AG04449 (cell line): Measurements from ENCODE around the gene KPNA3.

Experiments
- CTCF ChIA-PET: fragments of 350-600 bp; formaldehyde crosslinking; extraction: SDS; loops from one replicate; lab custom pipeline; 2021; ENCODE audit warnings: antibody characterized with exemption; lab: Yijun Ruan, JAX
- POLR2A ChIA-PET: fragments of 400-600, 350-600 bp; formaldehyde crosslinking; extraction: SDS; loops from one replicate; lab custom pipeline; 2020; ENCODE audit warnings: antibody characterized with exemption, inconsistent platforms; lab: Yijun Ruan, JAX
- DNase-seq: peaks from one replicate; pipeline ENCODE4 v3.0.0-alpha.2; 2010; ENCODE audit warnings: low read depth, low spot score
- H3K4me3 ChIP-seq: 2 replicates; pipeline ENCODE4 v1.5.1; 2011; ENCODE audit warnings: low read depth, mild to moderate bottlenecking, control low read depth, low read length
- CTCF ChIP-seq: IDR thresholded peaks from one replicate; pipeline ENCODE4 v1.5.1; 2011; ENCODE audit warnings: mild to moderate bottlenecking, moderate library complexity, low read length, control low read depth, inconsistent platforms; ENCODE audit not compliant: insufficient read depth; ENCODE audit errors: missing control alignments

The KPNA3 gene

GRCh38 chr13:49791711-49792549 is 552 bp downstream of the KPNA3 start:
- peak overlapping the region; percentile 77 for H3K4me3 ChIP-seq
- no peak for TF ChIP-seq CTCF
- ChIA-PET POLR2A (interaction anchor here (0.5 to 2.4 kb wide), 5 partner anchors 12 to 144 kb away, joined by 3 to 6 read pairs (median 4); partner anchors contain the start of genes EBPL and SPRYD7), CTCF (interaction anchor here (0.9 to 3.1 kb wide), 6 partner anchors 11 to 206 kb away, joined by 3 to 13 read pairs (median 4); partner anchors contain the start of genes SPRYD7 and TRIM13)
- DNase-seq, result no peak

GRCh38 chr13:49791315-49791710 is 1.2 kb downstream of the KPNA3 start:
- no peak for TF ChIP-seq CTCF
- H3K4me3 ChIP-seq, result peak overlapping the region; percentile 77
- DNase-seq, result no peak
- ChIA-PET CTCF (interaction anchor here (1.1 to 3.1 kb wide), 4 partner anchors 11 to 206 kb away, joined by 3 to 13 read pairs (median 3); partner anchors contain the start of gene TRIM13), POLR2A (interaction anchor here (0.5 to 2.4 kb wide), 2 partner anchors 100 to 145 kb away, joined by 3 to 6 read pairs; partner anchors contain the start of genes EBPL and SPRYD7)

- POLR2A ChIA-PET, result interaction anchor here (2.4 kb wide), 1 partner anchor 99 kb away, joined by 6 read pairs; the partner anchor contains the start of gene EBPL
- TF ChIP-seq CTCF, result no peak
- CTCF ChIA-PET, result interaction anchor here (0.9 to 3.1 kb wide), 4 partner anchors 9 to 121 kb away, joined by 3 to 13 read pairs (median 4); no protein-coding TSS in a partner anchor
- H3K4me3 ChIP-seq, result no peak overlapping the region
- DNase-seq, result no peak
Observed at GRCh38 chr13:49789968-49790367, 2.5 kb downstream of the KPNA3 start.

GRCh38 chr13:49786401-49787008 is 6.0 kb downstream of the KPNA3 start:
- no peak overlapping the region for H3K4me3 ChIP-seq
- TF ChIP-seq CTCF, result no peak
- ChIA-PET POLR2A (interaction anchor here (1.0 kb wide), 1 partner anchor 95 kb away, joined by 3 read pairs; the partner anchor contains the start of gene EBPL), CTCF (interaction anchor here (0.6 kb wide), 1 partner anchor 12 kb away, joined by 3 read pairs; no protein-coding TSS in a partner anchor)
- DNase-seq, result no peak

- TF ChIP-seq CTCF, result no peak
- ChIA-PET POLR2A (no interaction called here), CTCF (interaction anchor here (1.2 kb wide), 1 partner anchor 8 kb away, joined by 3 read pairs; no protein-coding TSS in a partner anchor)
- DNase-seq, result no peak
- no peak overlapping the region for H3K4me3 ChIP-seq
Observed at GRCh38 chr13:49784886-49785570, 7.5 kb downstream of the KPNA3 start.
